ENCODE results near the gene LYZL1. TPM values are rescaled to one million over a fixed set of nuclear protein-coding genes. Genes with fewer than 3 reads are reported as not detected.

The LYZL1 gene
- total RNA-seq, 1 donor from 2014 or later: not detected

DNA sequence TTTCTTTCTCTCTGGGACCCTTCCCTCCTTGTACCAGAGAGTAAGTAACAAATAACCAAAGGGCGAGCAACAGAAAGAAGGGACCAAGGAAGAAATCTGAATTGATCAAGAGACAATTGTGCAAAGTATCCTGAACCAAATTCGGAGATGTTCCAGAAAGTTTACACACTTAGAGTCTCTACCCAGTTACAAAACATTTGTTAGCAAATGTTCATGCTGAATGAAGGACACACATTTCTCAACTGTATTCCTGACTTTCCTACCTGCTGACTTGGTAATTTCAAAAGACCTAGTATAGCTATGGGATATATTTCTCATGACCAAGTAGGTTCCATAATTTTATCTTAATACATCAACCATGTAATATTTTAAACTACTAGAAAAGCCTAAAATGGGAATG lies 37.4 kb downstream of the LYZL1 start:
- Mint-ChIP-seq H3K9me3 (ENCODE audit: low read depth) (no peaks in the 10 kb centered on the region), H3K4me1 (ENCODE audit: low read depth) (peaks cover 25% of the 10 kb centered on the region), H3K36me3 (ENCODE audit: insufficient read depth) (no peaks in the 10 kb centered on the region), H3K27me3 (no peaks in the 10 kb centered on the region), H3K4me3 (ENCODE audit: low read depth) (no peak overlapping the region), H3K27ac (no peak overlapping the region)
- TF ChIP-seq, protein P1, sequence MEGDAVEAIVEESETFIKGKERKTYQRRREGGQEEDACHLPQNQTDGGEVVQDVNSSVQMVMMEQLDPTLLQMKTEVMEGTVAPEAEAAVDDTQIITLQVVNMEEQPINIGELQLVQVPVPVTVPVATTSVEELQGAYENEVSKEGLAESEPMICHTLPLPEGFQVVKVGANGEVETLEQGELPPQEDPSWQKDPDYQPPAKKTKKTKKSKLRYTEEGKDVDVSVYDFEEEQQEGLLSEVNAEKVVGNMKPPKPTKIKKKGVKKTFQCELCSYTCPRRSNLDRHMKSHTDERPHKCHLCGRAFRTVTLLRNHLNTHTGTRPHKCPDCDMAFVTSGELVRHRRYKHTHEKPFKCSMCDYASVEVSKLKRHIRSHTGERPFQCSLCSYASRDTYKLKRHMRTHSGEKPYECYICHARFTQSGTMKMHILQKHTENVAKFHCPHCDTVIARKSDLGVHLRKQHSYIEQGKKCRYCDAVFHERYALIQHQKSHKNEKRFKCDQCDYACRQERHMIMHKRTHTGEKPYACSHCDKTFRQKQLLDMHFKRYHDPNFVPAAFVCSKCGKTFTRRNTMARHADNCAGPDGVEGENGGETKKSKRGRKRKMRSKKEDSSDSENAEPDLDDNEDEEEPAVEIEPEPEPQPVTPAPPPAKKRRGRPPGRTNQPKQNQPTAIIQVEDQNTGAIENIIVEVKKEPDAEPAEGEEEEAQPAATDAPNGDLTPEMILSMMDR (IDR thresholded peaks at IDR 0.05; ENCODE audit: unreplicated experiment): no peak
- DNase-seq (ENCODE audit: low spot score, unreplicated experiment): no peak

DNA sequence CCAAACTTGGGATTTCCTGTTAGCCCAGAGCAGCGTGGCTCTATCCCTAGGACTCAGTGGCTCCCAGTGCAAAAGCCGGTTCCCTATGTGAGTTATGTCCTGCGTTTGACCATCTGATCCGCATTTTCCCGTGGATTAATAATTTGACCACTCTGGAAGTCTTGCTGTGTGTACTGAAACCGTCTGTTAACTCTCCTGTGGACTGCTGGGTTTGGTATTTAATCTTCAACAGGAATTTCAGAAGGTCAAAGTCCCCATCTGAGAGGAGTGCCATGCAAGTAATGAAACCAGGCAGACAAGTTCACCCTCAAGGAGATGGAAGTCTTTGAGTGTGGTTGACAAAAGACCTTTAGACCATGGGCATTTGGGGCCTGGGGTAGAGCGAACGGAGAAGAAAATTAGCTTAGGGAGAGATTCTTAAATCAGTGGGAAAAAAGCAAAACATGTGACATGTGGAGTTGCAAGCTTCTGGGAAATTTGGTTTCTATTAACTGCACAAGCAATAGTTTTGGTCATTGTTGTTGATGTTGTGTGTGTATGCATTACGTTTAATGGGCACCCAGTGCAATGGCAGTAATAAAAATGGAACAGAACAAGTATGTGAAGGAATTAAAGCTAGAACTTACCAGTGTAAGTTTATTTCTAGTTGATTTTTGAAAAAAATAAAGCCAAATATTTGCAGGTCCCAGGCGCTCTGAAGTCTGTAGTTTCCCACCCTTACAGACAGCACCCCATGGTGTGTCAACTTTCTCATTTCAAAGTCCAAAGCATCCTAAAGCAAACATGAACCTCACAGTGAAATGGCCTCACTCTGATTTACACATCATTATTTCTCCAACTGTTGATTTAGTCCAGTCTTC lies 38.2 kb downstream of the LYZL1 start:
- H3K36me3 Mint-ChIP-seq (ENCODE audit: insufficient read depth): no peaks in the 10 kb centered on the region
- no peak overlapping the region for H3K27ac Mint-ChIP-seq
- no peak for DNase-seq (ENCODE audit: low spot score, unreplicated experiment)
- peaks cover 27% of the 10 kb centered on the region for H3K4me1 Mint-ChIP-seq (ENCODE audit: low read depth)
- H3K9me3 Mint-ChIP-seq (ENCODE audit: low read depth): no peaks in the 10 kb centered on the region
- H3K4me3 Mint-ChIP-seq (ENCODE audit: low read depth): no peak overlapping the region
- H3K27me3 Mint-ChIP-seq: no peaks in the 10 kb centered on the region
- TF ChIP-seq, protein P1 (IDR thresholded peaks at IDR 0.05; ENCODE audit: unreplicated experiment): no peak

DNA sequence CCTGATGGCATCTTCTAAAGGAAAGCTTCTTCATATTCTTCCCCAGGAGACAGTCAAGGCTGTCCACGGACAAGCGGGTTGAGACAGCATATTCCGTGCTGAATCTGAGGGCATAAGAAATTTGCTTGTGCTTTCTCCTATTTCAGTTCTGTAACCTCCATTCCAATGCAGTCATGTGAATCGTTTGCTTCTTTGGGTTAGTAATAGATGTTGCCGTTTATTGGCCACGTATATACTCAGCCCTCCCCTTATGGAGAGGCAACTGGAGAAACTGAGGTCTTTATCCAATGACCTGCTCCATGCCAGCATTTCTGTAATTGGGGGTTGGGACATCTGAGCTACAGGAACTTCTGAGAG lies 38.9 kb downstream of the LYZL1 start:
- Mint-ChIP-seq H3K27ac (no peak overlapping the region), H3K9me3 (ENCODE audit: low read depth) (no peaks in the 10 kb centered on the region), H3K36me3 (ENCODE audit: insufficient read depth) (no peaks in the 10 kb centered on the region), H3K27me3 (no peaks in the 10 kb centered on the region), H3K4me1 (ENCODE audit: low read depth) (peaks cover 33% of the 10 kb centered on the region), H3K4me3 (ENCODE audit: low read depth) (no peak overlapping the region)
- no peak for DNase-seq (ENCODE audit: low spot score, unreplicated experiment)
- TF ChIP-seq, protein P1 (IDR thresholded peaks at IDR 0.05; ENCODE audit: unreplicated experiment): no peak

DNA sequence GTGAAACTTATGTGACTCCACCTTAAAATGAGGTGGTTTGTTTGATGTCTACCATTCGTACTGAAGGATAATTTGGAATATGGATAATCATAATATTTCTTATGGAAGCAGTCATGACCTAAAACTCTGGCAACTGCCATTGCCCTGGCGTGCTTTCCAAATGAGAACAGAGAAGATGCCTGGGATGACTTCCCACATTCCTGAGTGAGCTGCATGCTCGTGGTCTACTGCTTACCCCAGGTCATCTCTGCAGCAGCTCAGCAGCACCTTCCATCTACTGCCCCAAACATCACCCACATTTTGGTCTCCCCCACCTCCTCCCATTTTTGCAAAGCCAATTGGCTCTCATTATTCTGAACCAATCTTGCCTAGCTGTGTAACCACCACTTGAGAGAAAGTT lies 40.1 kb downstream of the LYZL1 start:
- no peak for DNase-seq (ENCODE audit: low spot score, unreplicated experiment)
- H3K4me3 Mint-ChIP-seq (ENCODE audit: low read depth): no peak overlapping the region
- H3K9me3 Mint-ChIP-seq (ENCODE audit: low read depth): no peaks in the 10 kb centered on the region
- no peak overlapping the region for H3K27ac Mint-ChIP-seq
- peaks cover 39% of the 10 kb centered on the region for H3K4me1 Mint-ChIP-seq (ENCODE audit: low read depth)
- TF ChIP-seq, protein P1 (IDR thresholded peaks at IDR 0.05; ENCODE audit: unreplicated experiment): no peak
- no peaks in the 10 kb centered on the region for H3K27me3 Mint-ChIP-seq
- H3K36me3 Mint-ChIP-seq (ENCODE audit: insufficient read depth): no peaks in the 10 kb centered on the region

DNA sequence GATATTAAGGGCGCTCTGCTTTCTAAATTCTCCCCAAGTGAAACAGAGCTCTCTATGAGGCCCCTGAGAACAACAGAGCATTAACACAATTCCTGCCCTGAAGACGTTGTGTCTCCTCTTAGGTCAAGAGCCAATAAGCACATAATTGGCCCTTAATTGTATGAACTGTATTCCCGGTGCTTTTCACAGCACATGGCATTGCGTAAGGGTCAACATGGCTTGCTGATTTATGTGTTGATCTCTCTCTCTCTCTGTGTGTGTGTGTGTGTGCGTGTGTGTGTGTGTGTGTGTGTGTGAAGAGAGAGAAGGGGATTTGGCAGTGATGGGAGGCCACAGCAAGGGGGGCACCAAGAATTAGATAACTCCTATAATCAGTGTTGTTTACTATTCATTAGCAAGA lies 40.5 kb downstream of the LYZL1 start:
- Mint-ChIP-seq H3K9me3 (ENCODE audit: low read depth) (no peaks in the 10 kb centered on the region), H3K27ac (no peak overlapping the region), H3K4me1 (ENCODE audit: low read depth) (peaks cover 39% of the 10 kb centered on the region), H3K36me3 (ENCODE audit: insufficient read depth) (no peaks in the 10 kb centered on the region), H3K27me3 (no peaks in the 10 kb centered on the region), H3K4me3 (ENCODE audit: low read depth) (no peak overlapping the region)
- TF ChIP-seq, protein P1 (IDR thresholded peaks at IDR 0.05; ENCODE audit: unreplicated experiment): no peak
- no peak for DNase-seq (ENCODE audit: low spot score, unreplicated experiment)

Measured in progenitor cell of endocrine pancreas (in vitro differentiated cells).